Chondrocyte (in vitro differentiated cells): ENCODE data around the gene TNKS1BP1. TPM values are rescaled to one million over a fixed set of nuclear protein-coding genes. Genes with fewer than 3 reads are reported as not detected.

ENCODE experiments used
- DNase-seq: peaks from one replicate; pipeline ENCODE4 v3.0.0; 2021; ENCODE audit warnings: mixed read lengths, low spot score
- H3K27ac Mint-ChIP-seq: one replicate; pipeline ENCODE4 v1.8.0; 2021; ENCODE audit warnings: mild to moderate bottlenecking, moderate library complexity, mixed read lengths; ENCODE audit not compliant: unreplicated experiment
- H3K27me3 Mint-ChIP-seq: 2 replicates; pipeline ENCODE4 v1.8.0; 2021; ENCODE audit warnings: low read depth, mixed read lengths
- H3K36me3 Mint-ChIP-seq: 2 replicates; pipeline ENCODE4 v1.8.0; 2021; ENCODE audit warnings: low read depth, mixed read lengths
- H3K4me1 Mint-ChIP-seq: 2 replicates; pipeline ENCODE4 v1.8.0; 2021; ENCODE audit warnings: low read depth, mild to moderate bottlenecking, mixed read lengths
- H3K4me3 Mint-ChIP-seq: one replicate; pipeline ENCODE4 v1.8.0; 2021; ENCODE audit warnings: mild to moderate bottlenecking, moderate library complexity, mixed read lengths; ENCODE audit not compliant: unreplicated experiment
- H3K9me3 Mint-ChIP-seq: 2 replicates; pipeline ENCODE4 v1.8.0; 2021; ENCODE audit warnings: low read depth, mixed read lengths
- CTCF ChIP-seq: fragments of 200-600 bp; sonication (generic); IDR thresholded peaks from 2 replicates; pipeline ENCODE4 v1.5.0; 2021; ENCODE audit warnings: antibody characterized with exemption, mild to moderate bottlenecking, moderate library complexity
- total RNA-seq: library from RNA; stranded (reverse); gene quantifications from 3 replicates; pipeline ENCODE4 v1.2.1, GENCODE V29; 2021

TNKS1BP1 gene
- total RNA-seq, 1 donor from 2014 or later: 181 TPM

- Mint-ChIP-seq H3K4me3 (no peak overlapping the region), H3K27ac (no peak overlapping the region), H3K4me1 (peaks cover 55% of the 10 kb centered on the region), H3K36me3 (peaks cover 27% of the 10 kb centered on the region), H3K9me3 (no peaks in the 10 kb centered on the region), H3K27me3 (no peaks in the 10 kb centered on the region)
- DNase-seq: peak; percentile 67
- TF ChIP-seq CTCF: no peak
Observed at GRCh38 chr11:57313788-57314135, 11.0 kb downstream of the TNKS1BP1 start.

GRCh38 chr11:57313071-57313787 lies 11.5 kb downstream of the TNKS1BP1 start:
- peak; percentile 90 for DNase-seq
- H3K4me1 Mint-ChIP-seq: peaks cover 55% of the 10 kb centered on the region

GRCh38 chr11:57312511-57313021 lies 12.2 kb downstream of the TNKS1BP1 start:
- Mint-ChIP-seq H3K27ac (peak overlapping the region; percentile 95), H3K4me3 (no peak overlapping the region)

More at GRCh38 chr11:57313071-57313787, 11.5 kb downstream of the TNKS1BP1 start:
- no peak overlapping the region for H3K4me3 Mint-ChIP-seq
- H3K27me3 Mint-ChIP-seq: no peaks in the 10 kb centered on the region
- peaks cover 31% of the 10 kb centered on the region for H3K36me3 Mint-ChIP-seq
- TF ChIP-seq CTCF: no peak
- no peaks in the 10 kb centered on the region for H3K9me3 Mint-ChIP-seq
- H3K27ac Mint-ChIP-seq: peak overlapping the region; percentile 5

GRCh38 chr11:57311109-57311936 lies 13.4 kb downstream of the TNKS1BP1 start:
- peaks cover 66% of the 10 kb centered on the region for H3K4me1 Mint-ChIP-seq

More at GRCh38 chr11:57312511-57313021, 12.2 kb downstream of the TNKS1BP1 start:
- Mint-ChIP-seq H3K27me3 (no peaks in the 10 kb centered on the region), H3K4me1 (peaks cover 55% of the 10 kb centered on the region), H3K36me3 (peaks cover 28% of the 10 kb centered on the region), H3K9me3 (no peaks in the 10 kb centered on the region)
- no peak for TF ChIP-seq CTCF
- DNase-seq: peak; percentile 82

More at GRCh38 chr11:57311109-57311936, 13.4 kb downstream of the TNKS1BP1 start:
- peak; percentile 96 for DNase-seq
- Mint-ChIP-seq H3K4me3 (peak overlapping the region; percentile 66), H3K9me3 (no peaks in the 10 kb centered on the region), H3K27me3 (no peaks in the 10 kb centered on the region), H3K27ac (peak overlapping the region; percentile 95), H3K36me3 (peaks cover 26% of the 10 kb centered on the region)
- TF ChIP-seq CTCF: no peak
